Mesenchymal stem cell (in vitro differentiated cells and primary cell): Measurements from ENCODE around the gene PALD1.
"Not testable (repeated sequence)": the region's sequence is repeated elsewhere in the genome, so short reads cannot be mapped to it uniquely, and the experiment has no call there.

Source experiments
- DNase-seq: peaks from one replicate; pipeline ENCODE4 v3.0.0-alpha.2; 2013
- H2AFZ ChIP-seq: one replicate; pipeline ENCODE4 v1.6.1; 2013; ENCODE audit warnings: low read depth, mild to moderate bottlenecking, control low read depth, inconsistent platforms, low read length, moderate library complexity
- H2AK5ac ChIP-seq: 2 replicates; pipeline ENCODE4 v1.6.1; 2013; ENCODE audit warnings: low read length, moderate library complexity, mild to moderate bottlenecking, inconsistent platforms; ENCODE audit not compliant: severe bottlenecking
- H2BK120ac ChIP-seq: one replicate; pipeline ENCODE4 v1.6.1; 2013; ENCODE audit warnings: low read depth, mild to moderate bottlenecking, inconsistent platforms, low read length, moderate library complexity
- H2BK12ac ChIP-seq, 2 experiments: one replicate each; pipeline ENCODE4 v1.6.1; 2013; ENCODE audit warnings: inconsistent platforms in 2 of 2, low read length in 2 of 2, mild to moderate bottlenecking in 2 of 2, moderate library complexity in 2 of 2, control low read depth in 1 of 2
- H2BK15ac ChIP-seq: one replicate; pipeline ENCODE4 v1.6.1; 2013; ENCODE audit warnings: mild to moderate bottlenecking, low read depth, inconsistent platforms; ENCODE audit not compliant: poor library complexity, severe bottlenecking
- H2BK5ac ChIP-seq: 2 replicates; pipeline ENCODE4 v1.6.1; 2013; ENCODE audit warnings: low read depth, mild to moderate bottlenecking, low read length, control low read depth, inconsistent platforms; ENCODE audit not compliant: poor library complexity, severe bottlenecking
- H3K14ac ChIP-seq, 2 experiments: one replicate each; pipeline ENCODE4 v1.6.1; 2013; ENCODE audit warnings: inconsistent platforms in 2 of 2, low read length in 2 of 2, control low read depth in 1 of 2, mild to moderate bottlenecking in 1 of 2, moderate library complexity in 1 of 2
- H3K18ac ChIP-seq, 2 experiments: one replicate each; pipeline ENCODE4 v1.6.1; 2013; ENCODE audit warnings: inconsistent platforms in 2 of 2, low read length in 2 of 2, control low read depth in 1 of 2, low read depth in 1 of 2, mild to moderate bottlenecking in 1 of 2
- H3K23ac ChIP-seq, 2 experiments: one replicate each; pipeline ENCODE4 v1.6.1; 2013; ENCODE audit warnings: inconsistent platforms in 2 of 2, low read length in 2 of 2, mild to moderate bottlenecking in 2 of 2, moderate library complexity in 2 of 2, control low read depth in 1 of 2
- H3K27ac ChIP-seq: 2 replicates; pipeline ENCODE4 v1.5.1; 2013; ENCODE audit warnings: mild to moderate bottlenecking, moderate library complexity, low read length, control low read depth, inconsistent platforms; ENCODE audit not compliant: poor library complexity, severe bottlenecking
- H3K27me3 ChIP-seq, 2 experiments: 2 replicates each; pipeline versions ENCODE4 v1.6.1 to v1.7.0; 2013; ENCODE audit warnings: low read length in 2 of 2, mild to moderate bottlenecking in 2 of 2, moderate library complexity in 2 of 2, control low read depth in 1 of 2, inconsistent platforms in 1 of 2; ENCODE audit not compliant: control insufficient read depth in 1 of 2, insufficient read depth in 1 of 2
- H3K36me3 ChIP-seq, 2 experiments: 2 replicates each; pipeline versions ENCODE4 v1.6.1 to v1.7.0; 2013; ENCODE audit warnings: low read length in 2 of 2, control low read depth in 1 of 2, inconsistent platforms in 1 of 2, low read depth in 1 of 2, mild to moderate bottlenecking in 1 of 2; ENCODE audit not compliant: insufficient read depth in 2 of 2, control insufficient read depth in 1 of 2
- H3K4ac ChIP-seq, 2 experiments: one replicate each; pipeline ENCODE4 v1.6.1; 2013; ENCODE audit warnings: inconsistent platforms in 2 of 2, low read length in 2 of 2, mild to moderate bottlenecking in 2 of 2, moderate library complexity in 2 of 2, control low read depth in 1 of 2, low read depth in 1 of 2
- H3K4me1 ChIP-seq: 2 replicates; pipeline ENCODE4 v1.6.1; 2013; ENCODE audit warnings: low read depth, low read length, control low read depth; ENCODE audit not compliant: control insufficient read depth, insufficient read depth
- H3K4me2 ChIP-seq: 2 replicates; pipeline ENCODE4 v1.6.1; 2013; ENCODE audit warnings: low read length, mild to moderate bottlenecking, inconsistent platforms; ENCODE audit not compliant: poor library complexity, severe bottlenecking
- H3K4me3 ChIP-seq, 2 experiments: 2 replicates each; pipeline versions ENCODE4 v1.5.1 to v1.7.0; 2013; ENCODE audit warnings: low read length in 2 of 2, mild to moderate bottlenecking in 2 of 2, control low read depth in 1 of 2, low read depth in 1 of 2; ENCODE audit not compliant: insufficient read depth in 1 of 2
- H3K79me1 ChIP-seq: replicated peaks from 2 replicates; pipeline ENCODE4 v1.6.1; 2013; ENCODE audit warnings: mild to moderate bottlenecking, control low read depth, low read length, inconsistent platforms; ENCODE audit not compliant: poor library complexity, severe bottlenecking
- H3K9ac ChIP-seq: 2 replicates; pipeline ENCODE4 v1.7.0; 2013; ENCODE audit warnings: mild to moderate bottlenecking, low read length, moderate library complexity
- H3K9me3 ChIP-seq: 2 replicates; pipeline ENCODE4 v1.7.0; 2013; ENCODE audit warnings: mild to moderate bottlenecking, low read length; ENCODE audit not compliant: control insufficient read depth
- H4K8ac ChIP-seq: one replicate; pipeline ENCODE4 v1.6.1; 2013; ENCODE audit warnings: inconsistent platforms, mild to moderate bottlenecking, low read length, moderate library complexity
- H4K91ac ChIP-seq: one replicate; pipeline ENCODE4 v1.6.1; 2013; ENCODE audit warnings: mild to moderate bottlenecking, low read length, inconsistent platforms
- WGBS: methylation state at CpG from one replicate; pipeline ENCODE4 v1.1.7; 2013; ENCODE audit warnings: mixed read lengths; 5-methylcytosine and 5-hydroxymethylcytosine counted together

PALD1 gene

DNA sequence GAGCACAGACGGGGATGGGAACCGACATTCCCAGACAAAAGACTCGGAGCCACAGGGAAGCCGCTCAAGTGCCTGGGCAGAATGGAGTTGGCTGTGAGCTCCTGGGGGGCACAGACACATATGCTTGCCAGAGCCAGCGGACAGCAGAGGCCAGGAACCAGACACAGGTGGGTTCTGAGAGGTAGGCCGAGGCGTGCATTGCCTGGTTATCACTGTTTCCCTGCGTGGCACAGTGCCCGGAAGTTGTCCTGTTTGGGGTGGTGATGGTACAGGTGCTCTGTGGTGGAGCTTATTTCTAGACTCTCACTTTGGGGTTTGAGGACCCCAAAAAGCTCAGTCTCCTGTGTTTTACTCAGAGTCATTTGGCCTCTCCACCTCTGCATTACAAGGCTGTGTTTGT, 2.5 kb downstream of the PALD1 start:
- Histone ChIP-seq H3K4me3 (no peak overlapping the region), H3K27ac (no peak overlapping the region), H3K27me3 (peaks cover 32 to 69% of the 10 kb centered on the region in 2 experiments), H3K23ac (no peak overlapping the region), H4K8ac (no peak overlapping the region), H2BK5ac (no peak overlapping the region), H2BK120ac (no peak overlapping the region), H3K79me1 (no peaks in the 10 kb centered on the region), H4K91ac (no peak overlapping the region), H3K4me2 (no peak overlapping the region), H2BK12ac (no peak overlapping the region), H3K9me3 (no peaks in the 10 kb centered on the region), H3K9ac (no peak overlapping the region), H3K36me3 (no peaks in the 10 kb centered on the region), H2AK5ac (no peak overlapping the region), H3K14ac (no peak overlapping the region), H3K18ac (no peak overlapping the region), H3K4me1 (peaks cover 15% of the 10 kb centered on the region), H2AFZ (no peak overlapping the region), H2BK15ac (no peak overlapping the region), H3K4ac (no peak overlapping the region)
- no peak for DNase-seq
- 99% methylated on average over 8 of the region's 9 CpGs for WGBS

DNA sequence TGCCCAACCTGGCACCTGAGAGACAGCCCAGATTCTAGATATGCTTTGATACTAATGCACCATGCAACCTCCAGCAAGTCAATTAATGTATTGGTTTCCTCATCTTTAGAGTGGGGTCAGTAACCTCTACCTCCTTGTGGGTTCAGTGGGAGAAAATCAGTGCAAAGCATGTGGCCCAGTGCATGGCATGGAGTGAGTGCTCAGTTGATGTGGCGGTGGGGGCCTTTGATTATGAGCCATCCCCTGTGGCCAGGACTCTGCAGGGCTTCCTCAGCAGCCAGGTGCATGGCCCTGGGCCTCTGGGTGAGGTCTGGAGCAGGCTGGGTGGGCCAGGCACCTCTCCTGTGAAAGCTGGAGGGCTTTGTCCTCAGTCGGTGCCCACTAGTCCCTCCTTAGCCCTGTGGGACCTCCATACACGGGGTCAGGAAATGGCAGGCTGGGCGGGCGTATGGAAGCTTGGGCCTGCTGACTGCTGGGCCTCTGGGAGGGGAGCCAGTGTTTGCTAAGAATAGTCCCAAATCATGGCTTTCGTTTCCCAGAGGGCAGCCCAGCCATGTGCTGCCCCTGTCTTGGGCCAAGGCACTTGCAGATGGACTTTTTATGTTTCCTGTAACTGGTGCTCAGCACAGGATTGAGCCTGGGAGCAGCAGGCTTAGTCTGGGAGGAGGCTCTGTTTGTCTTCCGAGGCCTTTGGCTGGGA, 3.4 kb downstream of the PALD1 start:
- no peak overlapping the region for H4K8ac ChIP-seq
- no peak overlapping the region for H3K23ac ChIP-seq
- no peak overlapping the region for H3K9ac ChIP-seq
- 63% methylated on average over 6 of the region's 7 CpGs for WGBS
- no peak overlapping the region for H2BK5ac ChIP-seq
- no peak overlapping the region for H3K18ac ChIP-seq
- peaks cover 15% of the 10 kb centered on the region for H3K4me1 ChIP-seq
- peaks cover 23 to 61% of the 10 kb centered on the region in 2 experiments for H3K27me3 ChIP-seq
- H3K4ac ChIP-seq: no peak overlapping the region
- H3K79me1 ChIP-seq: no peaks in the 10 kb centered on the region
- DNase-seq: no peak
- no peak overlapping the region for H3K14ac ChIP-seq
- no peaks in the 10 kb centered on the region for H3K9me3 ChIP-seq
- no peak overlapping the region for H2BK120ac ChIP-seq
- H3K4me2 ChIP-seq: no peak overlapping the region
- no peak overlapping the region for H4K91ac ChIP-seq
- H3K27ac ChIP-seq: no peak overlapping the region
- no peak overlapping the region for H2AK5ac ChIP-seq
- no peak overlapping the region for H3K4me3 ChIP-seq
- no peak overlapping the region for H2BK12ac ChIP-seq
- H3K36me3 ChIP-seq: no peaks in the 10 kb centered on the region
- H2AFZ ChIP-seq: no peak overlapping the region
- no peak overlapping the region for H2BK15ac ChIP-seq

DNA sequence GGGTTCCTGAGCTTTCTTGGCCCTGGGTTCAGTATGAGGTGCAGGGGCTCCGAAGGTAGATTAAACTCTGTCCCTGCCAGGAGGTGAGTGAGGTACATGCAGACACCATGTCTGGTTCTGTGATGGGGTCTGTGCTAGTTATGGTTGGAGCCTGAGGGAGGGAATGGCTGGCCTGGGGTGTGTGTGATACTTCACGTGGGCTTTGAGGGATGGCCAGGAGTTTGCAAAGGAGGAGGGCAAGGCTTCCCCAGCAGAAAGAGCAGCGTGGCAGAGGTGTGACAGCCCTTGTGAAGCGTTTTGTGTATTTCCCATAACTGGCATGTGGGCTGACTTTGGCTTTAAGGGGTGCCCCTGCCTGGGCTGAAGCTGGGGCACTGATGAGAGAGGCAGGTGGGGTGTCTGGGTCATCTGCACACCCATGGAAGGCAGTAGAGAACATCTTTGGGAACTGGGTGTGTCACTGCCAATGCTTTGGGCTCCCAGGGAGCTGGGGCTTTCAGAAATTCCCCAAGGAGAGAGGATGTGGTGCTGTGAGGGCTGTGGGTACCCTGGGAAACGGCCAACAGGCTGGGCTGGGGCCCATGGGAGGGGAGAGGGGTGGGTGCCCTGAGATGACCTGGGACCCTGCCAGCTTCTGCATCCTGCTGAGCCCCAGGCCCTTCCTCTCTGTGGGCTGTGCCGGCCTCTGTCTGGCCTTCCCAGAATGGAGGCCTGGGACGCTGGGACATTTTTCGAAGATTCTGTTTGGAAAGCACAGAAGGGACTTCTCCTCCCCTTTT, 4.6 kb downstream of the PALD1 start:
- no peak overlapping the region for H2AK5ac ChIP-seq
- H3K4me3 ChIP-seq: no peak overlapping the region
- H2BK12ac ChIP-seq: no peak overlapping the region
- peak overlapping the region; percentile 20 for H4K8ac ChIP-seq
- DNase-seq: no peak
- WGBS: 55% methylated on average over 8 of the region's 8 CpGs
- no peak overlapping the region for H3K14ac ChIP-seq
- no peak overlapping the region for H3K4ac ChIP-seq
- peak overlapping the region; percentile 28 for H4K91ac ChIP-seq
- H3K9ac ChIP-seq: no peak overlapping the region
- H2AFZ ChIP-seq: no peak overlapping the region
- no peak overlapping the region for H3K27ac ChIP-seq
- no peak overlapping the region for H2BK5ac ChIP-seq
- H3K18ac ChIP-seq: no peak overlapping the region
- no peaks in the 10 kb centered on the region for H3K36me3 ChIP-seq
- H3K4me2 ChIP-seq: no peak overlapping the region
- no peak overlapping the region for H2BK15ac ChIP-seq
- H3K27me3 ChIP-seq: peaks cover 15 to 49% of the 10 kb centered on the region in 2 experiments
- no peak overlapping the region for H3K23ac ChIP-seq
- H2BK120ac ChIP-seq: no peak overlapping the region
- H3K9me3 ChIP-seq: no peaks in the 10 kb centered on the region
- H3K4me1 ChIP-seq: peaks cover 8% of the 10 kb centered on the region
- H3K79me1 ChIP-seq: no peaks in the 10 kb centered on the region

DNA sequence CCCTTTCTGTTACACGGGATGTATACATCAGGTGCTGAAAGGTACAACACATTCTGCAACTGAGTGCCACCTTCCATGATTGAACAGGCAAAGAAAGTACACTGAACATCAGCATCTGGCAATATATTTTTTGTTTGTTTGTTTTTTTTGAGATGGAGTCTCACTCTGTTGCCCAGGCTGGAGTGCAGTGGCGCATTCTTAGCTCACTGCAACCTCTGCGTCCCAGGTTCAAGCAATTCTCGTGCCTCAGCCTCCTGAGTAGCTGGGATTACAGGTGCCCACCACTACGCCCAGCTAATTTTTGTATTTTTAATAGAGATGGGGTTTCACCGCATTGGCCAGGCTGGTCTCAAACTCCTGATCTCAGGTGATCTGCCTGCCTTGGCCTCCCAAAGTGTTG, 5.3 kb downstream of the PALD1 start:
- H3K4me3 ChIP-seq, H3K14ac ChIP-seq, H2BK120ac ChIP-seq, H2AK5ac ChIP-seq, H3K4me1 ChIP-seq, H2BK15ac ChIP-seq, H4K91ac ChIP-seq, H2BK5ac ChIP-seq, H3K4ac ChIP-seq, DNase-seq, H3K23ac ChIP-seq, H2AFZ ChIP-seq, H3K9me3 ChIP-seq, H2BK12ac ChIP-seq, H3K79me1 ChIP-seq, H3K36me3 ChIP-seq, H3K18ac ChIP-seq, H3K4me2 ChIP-seq, H4K8ac ChIP-seq, H3K9ac ChIP-seq, H3K27ac ChIP-seq: not testable (repeated sequence)
- peaks cover 15 to 50% of the 10 kb centered on the region in 2 experiments for H3K27me3 ChIP-seq
- WGBS: 94% methylated on average over 6 of the region's 6 CpGs
